ENCODE results near the gene ST3GAL4. TPM values are rescaled to one million over a fixed set of nuclear protein-coding genes. Genes with fewer than 3 reads are reported as not detected.
"Not testable (repeated sequence)": the region's sequence is repeated elsewhere in the genome, so short reads cannot be mapped to it uniquely, and the experiment has no call there.

The ST3GAL4 gene
- total RNA-seq, 4 donors from 2014 or later = 40.0 to 52.4 (median 40.5) TPM

DNA sequence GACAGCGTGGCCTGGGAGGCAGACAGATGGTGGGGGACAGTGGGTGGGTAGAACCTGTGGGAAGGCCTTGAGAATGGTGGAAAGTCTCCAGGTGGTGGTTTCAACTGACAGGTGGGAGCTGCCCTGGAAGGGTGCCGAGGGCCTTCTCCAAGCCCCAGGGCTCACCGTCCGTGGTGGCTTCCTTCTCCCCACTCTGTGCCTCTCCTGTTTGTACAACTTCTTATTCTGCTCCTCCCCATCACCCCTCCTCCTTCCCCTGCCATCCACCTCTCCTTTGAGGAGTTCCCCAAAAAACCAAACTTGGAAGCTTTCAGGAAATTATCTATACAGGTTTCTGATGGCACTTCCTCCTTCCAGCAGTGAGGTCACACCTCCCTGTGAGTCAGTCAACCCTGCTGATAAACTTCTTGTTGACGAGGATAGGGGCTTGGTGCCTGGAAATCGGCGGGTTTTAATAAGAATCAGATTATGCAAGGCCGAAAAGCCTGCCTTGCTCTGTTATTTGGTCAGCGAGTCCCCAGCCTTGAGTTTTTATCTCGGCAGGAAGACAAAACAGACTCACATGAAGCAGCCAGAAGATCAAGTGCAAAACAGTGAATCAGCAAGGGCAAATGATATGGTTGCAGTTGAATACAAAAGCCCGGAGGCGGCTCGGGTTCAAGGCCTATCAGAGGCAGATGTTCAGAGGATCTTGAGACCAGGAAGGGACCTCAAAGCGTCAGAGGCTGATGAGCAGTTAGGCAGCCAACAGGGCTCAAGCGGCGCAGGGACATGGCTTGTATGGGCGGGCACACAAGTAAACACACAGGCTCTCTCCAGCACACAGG, 9.5 kb upstream of the ST3GAL4 start:
- H3K4me3 ChIP-seq = no peak overlapping the region
- H3K36me3 ChIP-seq = peaks cover 4 to 54% (median 30%) of the 10 kb centered on the region in 4 donors
- H3K27ac ChIP-seq (replicated peaks in 1 of 4) = peak overlapping the region; percentile 42 to 67 (median 60)
- no peak for TF ChIP-seq POLR2AphosphoS5 (IDR thresholded peaks at IDR 0.05)
- TF ChIP-seq, protein P1, sequence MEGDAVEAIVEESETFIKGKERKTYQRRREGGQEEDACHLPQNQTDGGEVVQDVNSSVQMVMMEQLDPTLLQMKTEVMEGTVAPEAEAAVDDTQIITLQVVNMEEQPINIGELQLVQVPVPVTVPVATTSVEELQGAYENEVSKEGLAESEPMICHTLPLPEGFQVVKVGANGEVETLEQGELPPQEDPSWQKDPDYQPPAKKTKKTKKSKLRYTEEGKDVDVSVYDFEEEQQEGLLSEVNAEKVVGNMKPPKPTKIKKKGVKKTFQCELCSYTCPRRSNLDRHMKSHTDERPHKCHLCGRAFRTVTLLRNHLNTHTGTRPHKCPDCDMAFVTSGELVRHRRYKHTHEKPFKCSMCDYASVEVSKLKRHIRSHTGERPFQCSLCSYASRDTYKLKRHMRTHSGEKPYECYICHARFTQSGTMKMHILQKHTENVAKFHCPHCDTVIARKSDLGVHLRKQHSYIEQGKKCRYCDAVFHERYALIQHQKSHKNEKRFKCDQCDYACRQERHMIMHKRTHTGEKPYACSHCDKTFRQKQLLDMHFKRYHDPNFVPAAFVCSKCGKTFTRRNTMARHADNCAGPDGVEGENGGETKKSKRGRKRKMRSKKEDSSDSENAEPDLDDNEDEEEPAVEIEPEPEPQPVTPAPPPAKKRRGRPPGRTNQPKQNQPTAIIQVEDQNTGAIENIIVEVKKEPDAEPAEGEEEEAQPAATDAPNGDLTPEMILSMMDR (IDR thresholded peaks at IDR 0.05) = no peak
- H3K9me3 ChIP-seq = no peaks in the 10 kb centered on the region
- no peak for DNase-seq (ENCODE audit: extremely low spot score)
- no peaks in the 10 kb centered on the region for H3K27me3 ChIP-seq
- intact Hi-C loops (cut with DNase I) = no loop called here
- 75% methylated on average over 16 of the region's 17 CpGs for WGBS
- peaks cover 44 to 58% (median 51%) of the 10 kb centered on the region in 4 donors for H3K4me1 ChIP-seq

DNA sequence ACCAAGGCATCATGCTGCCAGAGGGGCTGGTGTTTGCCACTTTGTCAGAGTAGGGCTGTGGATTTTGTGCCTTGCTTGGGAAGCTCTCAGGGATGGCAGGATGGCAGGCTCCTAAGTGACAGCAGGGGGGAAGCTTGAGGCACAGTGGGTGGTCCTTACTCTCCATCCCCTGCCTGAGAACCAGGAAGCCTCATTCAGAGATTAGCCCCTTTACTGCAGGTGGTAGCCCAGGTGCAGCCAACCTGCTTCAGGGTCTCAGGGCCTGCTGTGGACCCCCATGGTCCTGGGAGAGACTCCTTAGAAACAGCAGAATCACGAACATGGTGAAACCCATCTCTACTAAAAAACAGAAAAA, 8.9 kb upstream of the ST3GAL4 start:
- TF ChIP-seq, protein P1 (IDR thresholded peaks at IDR 0.05) = no peak
- TF ChIP-seq EP300 (IDR thresholded peaks at IDR 0.05) (no peak), POLR2AphosphoS5 (IDR thresholded peaks at IDR 0.05) (no peak), POLR2A (IDR thresholded peaks at IDR 0.05; ENCODE audit: low read depth) (no peak)

DNA sequence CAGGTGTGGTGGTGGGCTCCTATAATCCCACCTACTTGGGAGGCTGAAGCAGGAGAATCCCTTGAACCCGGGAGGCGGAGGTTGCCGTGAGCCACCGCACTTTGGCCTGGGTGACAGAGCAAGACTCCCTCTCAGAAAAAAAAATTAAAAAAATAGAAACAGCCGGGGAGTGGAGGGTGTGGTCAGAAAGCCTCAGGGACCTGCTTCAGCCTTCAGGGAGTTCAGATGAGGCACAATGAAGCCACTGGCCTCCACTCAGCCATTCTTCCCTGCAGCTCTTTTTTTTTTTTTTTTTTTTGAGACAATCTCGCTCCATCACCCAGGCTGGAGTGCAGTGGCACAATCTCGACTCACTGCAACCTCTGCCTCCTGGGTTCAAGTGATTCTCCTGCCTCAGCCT, 8.5 kb upstream of the ST3GAL4 start:
- H3K9me3 ChIP-seq; DNase-seq (ENCODE audit: extremely low spot score); intact Hi-C loops (cut with DNase I); H3K27me3 ChIP-seq; H3K4me3 ChIP-seq: not testable (repeated sequence)
- H3K4me1 ChIP-seq = peaks cover 52 to 65% (median 57%) of the 10 kb centered on the region in 4 donors
- H3K27ac ChIP-seq (replicated peaks in 1 of 4) = peak overlapping the region; percentile 42 to 67 (median 60)
- 90% methylated on average over 7 of the region's 7 CpGs for WGBS
- H3K36me3 ChIP-seq = peaks cover 4 to 45% (median 26%) of the 10 kb centered on the region in 4 donors

More for the DNA sequence above, 8.9 kb upstream of the ST3GAL4 start:
- WGBS = 100% methylated on average over 1 of the region's 1 CpG
- no peak for DNase-seq (ENCODE audit: extremely low spot score)
- intact Hi-C loops (cut with DNase I) = no loop called here
- Histone ChIP-seq H3K27ac (replicated peaks in 1 of 4) (peak overlapping the region; percentile 42 to 67 (median 60)), H3K4me3 (no peak overlapping the region), H3K4me1 (peaks cover 48 to 61% (median 53%) of the 10 kb centered on the region in 4 donors), H3K36me3 (peaks cover 4 to 49% (median 29%) of the 10 kb centered on the region in 4 donors), H3K27me3 (no peaks in the 10 kb centered on the region), H3K9me3 (no peaks in the 10 kb centered on the region)

DNA sequence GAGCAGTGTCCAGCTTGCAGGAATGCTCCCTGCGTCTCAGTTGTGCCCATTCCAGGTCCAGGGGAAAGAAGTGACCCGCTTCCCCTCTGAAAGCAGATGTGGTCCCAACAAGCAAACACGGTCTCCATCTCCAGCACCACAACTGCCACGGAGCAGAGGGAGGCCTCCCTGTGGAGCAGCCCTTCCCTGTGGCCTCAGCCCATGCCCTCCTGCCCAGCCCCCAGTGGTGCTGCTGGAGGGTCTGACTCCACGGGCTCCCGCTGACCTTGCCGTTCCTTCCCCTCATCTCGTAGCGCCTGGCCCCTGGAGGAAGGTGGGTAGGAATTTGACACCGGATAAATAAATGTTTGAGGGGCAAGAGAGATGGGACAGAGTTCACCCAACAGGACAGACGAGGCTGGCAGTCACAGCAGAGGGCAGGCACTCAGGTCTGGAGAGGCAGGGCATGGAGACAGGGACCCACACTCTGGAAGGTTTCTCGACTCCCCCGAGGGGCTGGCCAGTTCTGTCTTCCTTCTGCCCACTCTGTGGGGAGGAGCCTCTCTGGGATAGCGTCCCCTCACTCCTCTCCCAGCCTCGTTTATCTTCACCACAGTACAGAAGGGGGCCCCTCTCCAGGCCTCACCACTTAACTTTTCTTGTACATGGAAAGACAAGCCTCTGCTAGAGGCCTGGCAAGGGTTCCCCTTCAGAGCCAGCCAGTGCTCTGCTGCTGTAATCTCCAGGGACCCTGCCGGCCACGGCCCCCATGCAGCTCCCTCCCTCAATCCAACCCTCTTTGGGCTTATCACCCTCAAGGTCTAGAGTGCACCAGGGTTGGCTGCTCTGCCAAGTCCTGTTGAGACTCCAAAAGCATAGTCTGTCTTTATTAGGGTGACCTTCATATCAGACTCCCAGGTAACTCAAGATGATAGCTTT, 7.5 kb upstream of the ST3GAL4 start:
- no peak overlapping the region for H3K4me3 ChIP-seq
- 76% methylated on average over 13 of the region's 17 CpGs for whole genome bisulfite sequencing
- no peaks in the 10 kb centered on the region for H3K27me3 ChIP-seq
- peak overlapping the region; percentile 53 to 71 (median 67) for H3K27ac ChIP-seq (replicated peaks in 1 of 4)
- DNase-seq (ENCODE audit: extremely low spot score) = no peak
- no peak for TF ChIP-seq POLR2AphosphoS5 (IDR thresholded peaks at IDR 0.05)
- H3K9me3 ChIP-seq = no peaks in the 10 kb centered on the region
- peaks cover 4 to 37% (median 21%) of the 10 kb centered on the region in 4 donors for H3K36me3 ChIP-seq
- peaks cover 60 to 76% (median 67%) of the 10 kb centered on the region in 4 donors for H3K4me1 ChIP-seq
- intact Hi-C loops (cut with DNase I) = no loop called here

DNA sequence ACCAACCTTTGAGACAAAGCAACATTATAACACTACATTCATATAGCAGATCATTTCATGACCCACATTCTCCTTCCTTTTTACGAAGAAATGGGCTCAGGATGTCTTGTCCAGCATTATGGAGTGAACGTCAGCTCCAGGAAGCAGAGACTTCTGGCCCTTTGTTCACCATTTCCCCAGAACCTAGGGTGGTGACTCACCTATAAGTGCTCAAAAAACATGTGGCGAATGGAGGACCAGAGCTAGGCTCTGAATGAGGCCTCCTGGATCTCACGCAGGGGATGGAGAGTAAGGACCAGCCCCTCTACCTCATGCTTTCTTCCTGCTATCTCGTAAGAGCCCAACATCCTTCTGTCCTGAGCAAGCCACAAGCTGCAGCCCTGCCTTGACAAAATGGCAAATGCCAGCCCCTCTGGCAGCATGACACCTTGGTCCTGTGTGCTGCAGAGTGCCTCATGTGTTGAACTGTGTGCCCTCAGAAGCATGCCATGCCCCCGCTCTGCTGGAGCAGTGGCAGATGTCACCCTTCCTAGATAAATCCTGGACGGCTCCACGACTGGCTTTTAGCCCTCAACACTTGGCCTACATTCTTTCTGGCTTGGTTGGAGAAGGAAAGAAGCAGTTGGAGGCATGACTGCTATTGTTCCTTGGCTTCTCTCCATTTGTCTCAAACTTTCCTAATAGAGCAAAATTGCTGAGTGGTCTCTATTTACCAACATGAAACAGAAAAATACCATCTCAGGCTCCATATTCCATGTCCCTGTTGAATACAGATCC, 6.5 kb upstream of the ST3GAL4 start:
- H3K4me1 ChIP-seq = peaks cover 65 to 85% (median 77%) of the 10 kb centered on the region in 4 donors
- 53% methylated on average over 8 of the region's 8 CpGs for WGBS

More for the DNA sequence above, 6.5 kb upstream of the ST3GAL4 start:
- H3K9me3 ChIP-seq = no peaks in the 10 kb centered on the region
- peaks cover 4 to 27% (median 14%) of the 10 kb centered on the region in 4 donors for H3K36me3 ChIP-seq
- DNase-seq (ENCODE audit: extremely low spot score) = no peak
- H3K27ac ChIP-seq (replicated peaks in 1 of 4) = peak overlapping the region; percentile 53 to 71 (median 67)
- no peak overlapping the region for H3K4me3 ChIP-seq
- TF ChIP-seq POLR2A (IDR thresholded peaks at IDR 0.05; ENCODE audit: low read depth) (no peak), POLR2AphosphoS5 (IDR thresholded peaks at IDR 0.05) (peak; percentile 7 to 36), EP300 (IDR thresholded peaks at IDR 0.05) (no peak)
- TF ChIP-seq, protein P1 (IDR thresholded peaks at IDR 0.05) = no peak
- intact Hi-C loops (cut with DNase I) = no loop called here
- no peaks in the 10 kb centered on the region for H3K27me3 ChIP-seq
